ENCODE measurements around the gene MYLK.

GRCh38 chr3:123584988-123585937 lies 298.9 kb downstream of the MYLK start, which contains the start of gene HACD2:
- TF ChIP-seq, protein P1, sequence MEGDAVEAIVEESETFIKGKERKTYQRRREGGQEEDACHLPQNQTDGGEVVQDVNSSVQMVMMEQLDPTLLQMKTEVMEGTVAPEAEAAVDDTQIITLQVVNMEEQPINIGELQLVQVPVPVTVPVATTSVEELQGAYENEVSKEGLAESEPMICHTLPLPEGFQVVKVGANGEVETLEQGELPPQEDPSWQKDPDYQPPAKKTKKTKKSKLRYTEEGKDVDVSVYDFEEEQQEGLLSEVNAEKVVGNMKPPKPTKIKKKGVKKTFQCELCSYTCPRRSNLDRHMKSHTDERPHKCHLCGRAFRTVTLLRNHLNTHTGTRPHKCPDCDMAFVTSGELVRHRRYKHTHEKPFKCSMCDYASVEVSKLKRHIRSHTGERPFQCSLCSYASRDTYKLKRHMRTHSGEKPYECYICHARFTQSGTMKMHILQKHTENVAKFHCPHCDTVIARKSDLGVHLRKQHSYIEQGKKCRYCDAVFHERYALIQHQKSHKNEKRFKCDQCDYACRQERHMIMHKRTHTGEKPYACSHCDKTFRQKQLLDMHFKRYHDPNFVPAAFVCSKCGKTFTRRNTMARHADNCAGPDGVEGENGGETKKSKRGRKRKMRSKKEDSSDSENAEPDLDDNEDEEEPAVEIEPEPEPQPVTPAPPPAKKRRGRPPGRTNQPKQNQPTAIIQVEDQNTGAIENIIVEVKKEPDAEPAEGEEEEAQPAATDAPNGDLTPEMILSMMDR (IDR thresholded peaks at IDR 0.05), result no peak
- TF ChIP-seq POLR2A (IDR thresholded peaks at IDR 0.05), result no peak

Measured in lower leg skin (tissue), 3 donors.